OCI-LY7 (cell line): ENCODE results near the gene NRF1. TPM values are rescaled to one million over a fixed set of nuclear protein-coding genes. Genes with fewer than 3 reads are reported as not detected.

ENCODE experiments used
- BruUV-seq: library from RNA; stranded (reverse); fragments of 400-500 nt; replicated peaks from 2 replicates; lab custom pipeline; 2021; lab: Mats Ljungman, UMichigan
- CTCF ChIA-PET: fragments of 300-600 bp; sonication (Branson Sonifier 250); formaldehyde crosslinking; loops from one replicate; lab custom pipeline; 2022; ENCODE audit warnings: antibody characterized with exemption; ENCODE audit not compliant: unreplicated experiment; lab: Charles Lee
- POLR2A ChIA-PET: fragments of 300-600 bp; sonication (Branson Sonifier 250); formaldehyde crosslinking; loops from one replicate; lab custom pipeline; 2022; ENCODE audit warnings: antibody characterized with exemption; lab: Charles Lee
- DNase-seq: peaks from one replicate; pipeline ENCODE4 v3.0.0-alpha.2; 2015; ENCODE audit warnings: low spot score
- H2AFZ ChIP-seq: fragments of 200-600 bp; sonication (generic), shearing (Covaris generic); 2 replicates; pipeline ENCODE4 v1.6.1; 2014; ENCODE audit warnings: mild to moderate bottlenecking, antibody characterized with exemption, low read length, moderate library complexity
- H3K27ac ChIP-seq: fragments of 200-600 bp; sonication (generic); 2 replicates; pipeline ENCODE4 v1.5.1; 2014; ENCODE audit warnings: mixed run types, low read depth, mild to moderate bottlenecking, moderate library complexity, low read length, inconsistent platforms; ENCODE audit not compliant: poor library complexity, severe bottlenecking
- H3K36me3 ChIP-seq: fragments of 200-600 bp; sonication (generic); 2 replicates; pipeline ENCODE4 v1.6.1; 2014; ENCODE audit warnings: mild to moderate bottlenecking, antibody characterized with exemption, low read length, moderate library complexity, mixed read lengths; ENCODE audit not compliant: insufficient read depth
- H3K4me1 ChIP-seq: fragments of 200-600 bp; sonication (generic); 2 replicates; pipeline ENCODE4 v1.5.1; 2014; ENCODE audit warnings: mild to moderate bottlenecking, low read length; ENCODE audit not compliant: insufficient read depth, poor library complexity, severe bottlenecking
- H3K4me2 ChIP-seq: fragments of 200-600 bp; sonication (generic); 2 replicates; pipeline ENCODE4 v1.6.1; 2014; ENCODE audit warnings: mild to moderate bottlenecking, low read length
- H3K4me3 ChIP-seq: fragments of 200-600 bp; sonication (generic); 2 replicates; pipeline ENCODE4 v1.5.1; 2014; ENCODE audit warnings: mild to moderate bottlenecking, low read depth, low read length; ENCODE audit not compliant: poor library complexity, severe bottlenecking
- H3K79me2 ChIP-seq: fragments of 200-600 bp; sonication (generic); 2 replicates; pipeline ENCODE4 v1.6.1; 2016; ENCODE audit warnings: low read depth, mild to moderate bottlenecking, low read length, moderate library complexity, mixed read lengths; ENCODE audit not compliant: insufficient read depth
- H3K9me2 ChIP-seq: fragments of 200-600 bp; sonication (generic); 2 replicates; pipeline ENCODE4 v1.6.1; 2016; ENCODE audit warnings: mild to moderate bottlenecking, low read length, mixed read lengths; ENCODE audit not compliant: insufficient read depth
- H3K9me3 ChIP-seq: fragments of 200-600 bp; sonication (generic); 2 replicates; pipeline ENCODE4 v1.6.1; 2014; ENCODE audit warnings: mild to moderate bottlenecking, mixed run types, low read length, mixed read lengths
- H4K20me1 ChIP-seq: fragments of 200-600 bp; sonication (generic); 2 replicates; pipeline ENCODE4 v1.6.1; 2014; ENCODE audit warnings: mild to moderate bottlenecking, antibody characterized with exemption, low read length, moderate library complexity, mixed read lengths; ENCODE audit not compliant: insufficient read depth
- CTCF ChIP-seq: fragments of 200-600 bp; sonication (generic); conservative IDR thresholded peaks from 2 replicates; pipeline ENCODE4 v1.5.1; 2014; ENCODE audit warnings: mild to moderate bottlenecking, antibody characterized with exemption, low read length, moderate library complexity, mixed read lengths
- EZH2phosphoT487 ChIP-seq: fragments of 200-600 bp; sonication (generic); IDR thresholded peaks from 2 replicates; pipeline ENCODE4 v1.6.1; 2018; ENCODE audit warnings: low read depth, borderline replicate concordance, mild to moderate bottlenecking, mixed run types, antibody characterized with exemption, low read length, moderate library complexity, mixed read lengths
- intact Hi-C: fragments of 100-400 bp; cut with micrococcal nuclease; formaldehyde crosslinking; loops from one replicate; pipeline ENCODE4 v1.10.0; 2022; ENCODE audit not compliant: unreplicated experiment
- total RNA-seq, 2 experiments: library from RNA; depleted of rRNA in 1 of 2; stranded (reverse); fragments of >200 nt in 1 of 2; shearing (Covaris generic) in 1 of 2; gene quantifications; 2 replicates each; pipeline ENCODE4 v1.2.3, GENCODE V29; 2014 to 2022

Gene NRF1
- total RNA-seq, 2 experiments from 2014 or later: 26.5 to 26.9 TPM

DNA sequence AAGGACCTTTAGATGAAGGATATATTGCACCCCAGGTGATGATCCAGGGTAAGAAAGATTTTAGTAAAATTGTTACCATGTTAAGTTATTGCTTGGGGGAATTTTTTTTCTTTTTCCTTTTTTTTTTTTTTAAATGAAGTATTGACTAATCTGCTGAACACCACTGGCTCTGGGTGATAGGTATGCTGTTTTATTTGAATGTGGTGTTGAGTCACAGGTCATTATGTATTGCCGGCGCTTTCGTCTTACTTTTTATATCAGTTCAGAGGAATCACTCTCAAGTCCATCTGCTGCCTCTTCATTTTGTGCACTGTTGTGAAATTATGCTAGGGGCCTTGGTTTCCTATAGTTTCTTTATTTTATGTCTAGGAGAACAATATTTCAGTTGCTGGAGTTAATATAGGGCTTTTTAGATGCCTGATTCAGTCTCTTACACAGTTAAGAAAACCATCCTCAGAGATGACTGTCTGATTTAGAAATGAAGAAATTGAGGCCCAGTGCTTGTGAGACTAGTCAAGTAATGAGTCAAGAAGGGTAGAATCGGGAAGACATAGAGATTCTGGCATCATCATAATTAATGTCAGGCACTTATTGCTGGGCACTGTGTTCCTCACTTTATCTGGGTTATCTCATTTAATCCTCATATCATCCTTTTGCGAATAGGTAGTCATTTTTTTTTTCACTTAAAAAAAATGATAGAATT lies 38.7 kb downstream of the NRF1 start:
- H2AFZ ChIP-seq: no peak overlapping the region
- ChIA-PET POLR2A (interaction anchor here (1.0 kb wide), 1 partner anchor 11 kb away, joined by 3 read pairs; no protein-coding TSS in a partner anchor), CTCF (no interaction called here)
- no peak for DNase-seq
- H3K27ac ChIP-seq: no peak overlapping the region
- peaks cover 35% of the 10 kb centered on the region for H3K79me2 ChIP-seq
- peaks cover 36% of the 10 kb centered on the region for H3K36me3 ChIP-seq
- BruUV-seq: no TSS peak
- H3K9me3 ChIP-seq: no peaks in the 10 kb centered on the region
- H3K4me3 ChIP-seq: no peak overlapping the region
- no peak overlapping the region for H3K4me2 ChIP-seq
- H3K4me1 ChIP-seq: no peaks in the 10 kb centered on the region
- intact Hi-C loops: no loop called here
- TF ChIP-seq CTCF (no peak), EZH2phosphoT487 (no peak)
- 0 out of 2 replicates have a peak, but pooled peaks cover under 1% of the 10 kb centered on the region for H4K20me1 ChIP-seq
- no peaks in the 10 kb centered on the region for H3K9me2 ChIP-seq

- Histone ChIP-seq H3K27ac (no peak overlapping the region), H3K9me3 (no peaks in the 10 kb centered on the region), H4K20me1 (no peaks in the 10 kb centered on the region), H3K79me2 (peaks cover 50% of the 10 kb centered on the region), H3K4me3 (no peak overlapping the region), H3K4me2 (no peak overlapping the region), H3K4me1 (no peaks in the 10 kb centered on the region), H3K36me3 (peaks cover 37% of the 10 kb centered on the region), H2AFZ (no peak overlapping the region), H3K9me2 (no peaks in the 10 kb centered on the region)
- ChIA-PET POLR2A (interaction anchor here (1.0 kb wide), 1 partner anchor 13 kb away, joined by 4 read pairs; no protein-coding TSS in a partner anchor), CTCF (no interaction called here)
- intact Hi-C loops: no loop called here
- BruUV-seq: no TSS peak
- TF ChIP-seq CTCF: no peak
- TF ChIP-seq EZH2phosphoT487: no peak
- DNase-seq: no peak
Observed at GRCh38 chr7:129652914-129653313, 41.4 kb downstream of the NRF1 start.

DNA sequence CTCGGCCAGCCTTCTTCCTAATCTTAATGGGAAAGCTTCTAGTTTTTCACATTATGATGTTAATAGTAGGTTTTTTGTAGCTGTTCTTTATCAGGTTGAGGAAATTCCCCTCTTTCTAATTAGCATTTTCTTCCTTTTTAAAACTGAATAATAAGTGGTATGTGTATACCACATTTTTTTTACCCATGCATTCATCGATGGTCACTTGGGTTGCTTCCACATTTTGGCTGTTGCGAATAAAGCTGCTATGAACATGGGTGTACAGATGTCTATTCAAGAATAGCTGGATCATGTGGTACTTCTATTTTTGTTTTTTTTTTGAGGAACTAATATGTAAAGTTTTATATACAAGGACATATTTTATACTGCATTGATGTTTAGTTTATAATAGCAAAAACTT lies 44.3 kb downstream of the NRF1 start:
- H3K4me2 ChIP-seq: no peak overlapping the region
- H3K27ac ChIP-seq: no peak overlapping the region

More for the DNA sequence above, 44.3 kb downstream of the NRF1 start:
- DNase-seq: no peak
- CTCF ChIA-PET: no interaction called here
- Histone ChIP-seq H3K9me2 (no peaks in the 10 kb centered on the region), H3K79me2 (peaks cover 34% of the 10 kb centered on the region), H3K4me1 (no peaks in the 10 kb centered on the region), H3K4me3 (no peak overlapping the region), H2AFZ (no peak overlapping the region), H4K20me1 (no peaks in the 10 kb centered on the region), H3K36me3 (peaks cover 66% of the 10 kb centered on the region), H3K9me3 (peaks cover 9% of the 10 kb centered on the region)
- no peak for TF ChIP-seq EZH2phosphoT487
- no peak for TF ChIP-seq CTCF
- POLR2A ChIA-PET: interaction anchor here (0.8 to 1.5 kb wide), 2 partner anchors 13 kb away, joined by 3 to 6 read pairs; no protein-coding TSS in a partner anchor
- intact Hi-C loops: no loop called here
- BruUV-seq: no TSS peak
